Fibroblast of the conjunctiva (primary cell): Measurements from ENCODE around the gene PLA2G2A.
A peak's percentile ranks its signal among the peaks of the same experiment; 100 is the strongest.
"Not testable (repeated sequence)": the region's sequence is repeated elsewhere in the genome, so short reads cannot be mapped to it uniquely, and the experiment has no call there.

Source experiments
- DNase-seq: peaks from one replicate; pipeline ENCODE4 v3.0.0-alpha.2; 2010; ENCODE audit warnings: low read depth

PLA2G2A gene

GRCh38 chr1:19979494-19979977 is at the start of gene PLA2G2A:
TSS of gene PLA2G2A (minus strand) at chr1:19979618. CDS start at chr1:19978773, 845 bp downstream.
- DNase-seq = no peak

DNA sequence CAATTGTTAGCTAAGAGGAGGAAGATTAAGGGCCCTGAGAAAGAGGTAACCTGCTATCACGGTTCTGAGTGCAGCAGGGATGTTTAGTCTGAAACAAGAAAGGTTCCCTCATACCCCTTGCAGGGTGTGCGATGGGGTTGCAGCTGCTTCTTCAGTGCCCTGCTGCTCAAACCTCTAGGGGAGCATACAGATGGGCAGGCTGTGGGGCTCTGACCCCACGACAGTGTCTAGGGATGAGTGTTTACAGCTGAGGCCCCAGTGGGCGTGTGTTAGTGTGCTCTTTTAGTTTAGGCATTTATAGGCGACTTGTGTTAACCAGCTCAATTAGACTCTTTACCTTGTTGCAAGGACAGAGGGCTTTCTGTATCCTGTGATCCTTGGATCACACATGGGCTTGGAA is 49.3 kb upstream of the PLA2G2A start:
- no peak for DNase-seq

GRCh38 chr1:20028125-20028524 is 48.7 kb upstream of the PLA2G2A start:
- no peak for DNase-seq

DNA sequence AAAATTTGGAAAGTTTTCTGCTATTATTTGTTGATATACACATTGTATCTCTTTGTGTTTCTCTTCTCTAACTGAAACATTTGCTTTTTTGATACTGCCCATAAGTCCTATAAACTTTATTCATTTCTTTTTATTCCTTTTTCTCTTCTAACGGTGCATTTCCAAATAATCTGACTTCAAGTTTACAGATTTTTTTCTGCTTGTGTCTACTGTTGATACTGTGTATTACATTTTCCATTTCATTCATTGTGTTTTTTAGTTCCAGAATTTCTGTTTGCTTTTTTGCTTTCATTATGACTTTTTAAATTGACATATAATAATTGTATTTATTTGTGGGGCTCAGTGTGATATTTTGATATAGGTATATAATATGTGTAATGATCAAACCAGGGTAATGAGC is 38.3 kb upstream of the PLA2G2A start:
- no peak for DNase-seq

DNA sequence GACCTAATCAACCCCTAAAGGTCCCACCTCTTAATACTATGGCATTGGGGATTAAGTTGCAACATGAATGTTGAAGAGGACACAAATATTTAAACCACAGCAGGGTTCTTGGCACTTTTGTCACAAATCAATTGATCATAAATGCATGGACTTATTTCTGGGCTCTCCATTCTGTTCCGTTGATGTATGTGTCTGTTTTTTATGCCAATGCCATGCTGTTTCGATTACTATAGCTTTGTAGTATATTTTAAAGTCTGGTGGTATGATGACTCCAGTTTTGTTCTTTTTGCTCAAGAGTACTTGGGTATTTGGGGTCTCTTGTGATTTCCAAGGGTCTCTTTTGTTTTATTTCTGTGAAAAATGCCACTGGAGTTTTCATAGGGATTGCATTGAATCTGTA is 34.7 kb upstream of the PLA2G2A start:
- no peak for DNase-seq

- no peak for DNase-seq
These were observed 30.6 kb upstream of the PLA2G2A start for GRCh38 chr1:20010016-20010415.

DNA sequence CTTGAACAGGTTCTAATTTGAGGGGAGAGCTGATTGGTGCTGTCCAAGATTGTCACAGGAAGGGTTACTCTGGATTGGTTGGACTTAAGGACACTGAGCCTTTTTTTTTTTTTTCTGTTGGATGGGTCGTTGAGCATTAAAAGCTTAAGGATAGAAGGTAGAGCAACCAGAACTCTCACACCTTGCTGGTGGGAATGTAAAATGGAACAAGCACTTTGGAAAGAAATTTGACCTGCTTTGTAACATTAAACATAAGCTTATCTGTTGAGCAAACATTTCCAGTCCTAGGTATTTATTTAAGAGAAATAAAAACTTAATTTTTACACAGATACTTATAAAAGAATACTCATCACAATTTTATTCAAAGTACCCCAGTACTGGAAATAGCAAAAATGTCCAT is 29.8 kb upstream of the PLA2G2A start:
- DNase-seq = no peak

DNA sequence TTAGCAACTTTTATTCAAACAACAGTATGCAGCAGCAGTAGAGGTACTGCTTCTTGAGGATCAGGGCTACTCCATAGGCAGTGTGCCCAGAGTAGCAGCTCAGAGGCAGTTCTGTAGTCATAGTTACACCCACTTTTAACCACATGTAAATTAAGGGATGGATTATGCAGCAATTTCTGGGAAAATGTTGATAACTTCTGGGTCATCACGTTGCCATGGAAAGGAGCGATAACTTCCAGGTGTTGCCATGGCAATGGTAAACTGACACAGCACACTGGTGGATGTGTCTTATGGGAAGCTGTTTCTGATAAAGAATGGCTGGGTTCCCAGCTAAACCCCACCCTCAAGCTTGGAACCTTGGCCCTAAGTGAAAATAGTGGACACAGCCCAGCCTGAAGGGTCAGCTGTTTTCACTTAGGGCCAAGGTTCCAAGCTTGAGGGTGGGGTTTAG is 29.0 kb upstream of the PLA2G2A start:
- DNase-seq = peak; percentile 18

DNA sequence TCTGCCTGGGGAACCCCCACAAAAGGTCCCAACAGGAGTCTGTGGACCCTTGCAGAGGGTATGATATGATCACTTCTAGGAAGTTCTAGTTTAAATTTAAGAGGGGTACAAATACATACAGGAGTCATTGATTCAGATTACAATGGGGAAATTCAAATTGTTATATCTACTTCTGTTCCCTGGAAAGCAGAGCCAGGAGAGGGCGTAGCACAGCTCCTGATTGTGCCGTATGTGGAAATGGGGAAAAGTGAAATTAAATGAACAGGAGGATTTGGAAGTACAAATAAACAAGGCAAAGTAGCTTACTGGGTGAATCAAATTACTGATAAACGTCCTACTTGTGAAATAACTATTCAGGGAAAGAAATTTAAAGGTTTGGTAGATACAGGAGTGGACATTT is 19.4 kb upstream of the PLA2G2A start:
- DNase-seq = not testable (repeated sequence)

DNA sequence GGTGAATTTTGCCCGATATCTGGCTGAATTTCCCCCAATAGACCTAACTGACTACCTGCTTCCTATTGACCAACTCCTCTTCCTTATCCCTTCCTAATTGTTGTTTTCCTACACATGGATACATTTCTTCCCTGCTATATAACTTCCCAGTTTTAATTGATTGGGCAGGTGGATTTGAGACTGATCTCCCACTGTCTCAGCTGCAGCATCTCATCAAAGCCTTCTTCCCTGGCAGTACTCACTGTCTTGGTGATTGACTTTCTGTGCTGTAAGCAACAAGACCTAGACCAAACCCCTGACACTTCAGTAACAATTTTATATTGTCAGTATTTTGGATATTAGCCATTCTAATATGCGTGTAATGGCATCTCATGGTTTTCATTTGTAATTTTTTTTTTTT is 11.3 kb upstream of the PLA2G2A start:
- DNase-seq = no peak

- DNase-seq = not testable (repeated sequence)
These were observed 10.8 kb upstream of the PLA2G2A start for GRCh38 chr1:19990182-19990582.

- no peak for DNase-seq
These were observed 9.0 kb upstream of the PLA2G2A start for GRCh38 chr1:19988267-19989006.

GRCh38 chr1:19987719-19988118 is 8.3 kb upstream of the PLA2G2A start:
- DNase-seq = no peak

- not testable (repeated sequence) for DNase-seq
These were observed 5.1 kb upstream of the PLA2G2A start for GRCh38 chr1:19984409-19985016.

GRCh38 chr1:19981507-19982312 is 2.3 kb upstream of the PLA2G2A start:
- DNase-seq = no peak

GRCh38 chr1:19981170-19981506 is 1.7 kb upstream of the PLA2G2A start:
- DNase-seq = no peak

DNA sequence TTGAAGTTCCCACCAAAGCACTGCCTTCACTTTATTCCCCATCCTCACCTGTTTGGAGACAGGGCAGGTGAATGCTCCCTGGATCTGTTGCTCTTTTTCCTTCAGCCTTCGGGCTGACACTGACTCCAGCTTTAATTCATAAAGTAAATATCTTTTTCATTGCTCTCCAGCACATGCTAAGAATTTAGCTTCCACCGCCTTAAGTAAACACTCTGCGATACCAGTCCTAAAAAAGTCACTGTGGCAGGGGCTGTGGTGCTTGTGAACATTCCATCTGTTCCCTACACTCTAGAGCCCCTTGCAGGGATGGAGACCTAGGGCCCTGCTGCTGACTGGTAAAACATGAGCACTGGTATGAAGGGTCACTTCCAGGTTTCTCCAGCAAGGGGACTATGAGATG is 896 bp upstream of the PLA2G2A start:
- DNase-seq = no peak

GRCh38 chr1:19978143-19978542 is 1.3 kb downstream of the PLA2G2A start:
- DNase-seq = no peak

- DNase-seq = no peak
These were observed 3.0 kb downstream of the PLA2G2A start for GRCh38 chr1:19976317-19977003.

GRCh38 chr1:19975423-19976193 is 3.8 kb downstream of the PLA2G2A start:
- DNase-seq = no peak

- peak; percentile 36 for DNase-seq
These were observed 4.5 kb downstream of the PLA2G2A start for GRCh38 chr1:19974822-19975416.
